ENCODE results near the gene AACS. TPM values are rescaled to one million over a fixed set of nuclear protein-coding genes. Genes with fewer than 3 reads are reported as not detected.
A peak's percentile ranks its signal among the peaks of the same experiment; 100 is the strongest.

Gene AACS
- total and polyA plus RNA-seq, 2 donors (not counting 1 experiment from before 2014, with no cell fraction given), result 6.1 to 20.8 TPM

DNA sequence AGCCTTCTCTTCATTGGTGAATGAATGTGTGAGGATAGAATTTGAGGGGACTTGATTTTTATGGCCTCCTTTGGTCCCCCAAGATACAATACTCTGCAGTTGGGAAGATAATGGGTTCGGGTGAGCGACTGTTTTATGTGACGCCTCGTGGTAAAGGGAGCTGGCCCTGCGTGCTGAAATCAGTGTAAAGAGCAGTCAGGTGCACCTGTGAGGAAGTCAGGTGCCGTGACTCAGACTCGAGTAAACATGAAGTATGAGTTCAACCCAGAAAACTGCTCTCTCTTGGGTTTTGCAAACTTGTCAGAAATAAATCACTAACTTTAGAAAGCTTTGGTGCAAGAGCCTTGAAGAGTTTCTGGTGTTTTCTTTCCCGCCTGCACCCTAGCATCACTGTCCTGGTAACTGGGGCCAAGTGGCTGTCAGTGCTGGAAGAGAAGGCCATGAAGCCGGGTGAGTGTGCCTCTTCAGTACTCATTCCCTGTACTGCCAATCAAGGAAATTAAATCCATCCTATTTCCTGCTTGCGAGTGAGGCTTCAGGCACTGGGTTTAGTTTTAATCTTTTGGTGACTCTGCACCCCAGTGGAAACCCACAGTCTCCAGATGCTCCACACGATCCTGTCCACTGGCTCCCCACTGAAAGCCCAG, 59.2 kb downstream of the AACS start:
- H3K4me3 Mint-ChIP-seq, result no peak overlapping the region
- no peak overlapping the region for H3K4me2 ChIP-seq (replicated peaks; ENCODE audit: low read depth, low read length, poor library complexity, severe bottlenecking)
- POLR2A ChIA-PET, result no interaction called here

DNA sequence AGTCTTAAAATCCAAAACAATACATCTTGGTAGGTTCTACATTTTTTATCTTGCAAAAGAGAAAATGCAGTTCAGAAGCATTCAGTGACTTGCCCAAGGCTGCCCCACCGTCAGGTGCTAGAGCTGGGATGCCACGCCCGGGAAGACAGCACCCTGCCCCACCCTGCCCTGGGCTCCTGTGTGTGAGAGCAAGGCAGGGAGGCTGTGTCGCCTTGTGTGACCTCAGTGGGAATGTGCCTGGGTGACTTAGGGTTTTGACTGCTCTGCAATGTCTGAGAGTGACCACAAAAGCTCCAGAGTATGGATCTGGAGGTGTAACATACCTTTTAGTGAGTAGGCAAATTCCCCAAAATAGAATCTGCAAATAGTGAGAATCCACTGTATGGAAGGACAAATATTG, 60.0 kb downstream of the AACS start:
- CTCF ChIA-PET, result no interaction called here
- no peak overlapping the region for H3K4me3 Mint-ChIP-seq
- Histone ChIP-seq H3K27me3 (replicated peaks in 1 of 4; ENCODE audit: control extremely low read depth in 1 of 4, control insufficient read depth in 3 of 4, insufficient read depth in 4 of 4, low read length in 3 of 4) (no peaks in the 10 kb centered on the region), H2AFZ (ENCODE audit: insufficient read depth, low read depth, low read length, poor library complexity, severe bottlenecking) (no peak overlapping the region), H3K27ac (ENCODE audit: low read length in 2 of 2) (no peak overlapping the region), H4K20me1 (ENCODE audit: control insufficient read depth, insufficient read depth, low read length, poor library complexity, severe bottlenecking) (no peaks in the 10 kb centered on the region), H3K4me2 (replicated peaks; ENCODE audit: low read depth, low read length, poor library complexity, severe bottlenecking) (no peak overlapping the region), H3K9ac (ENCODE audit: low read length) (no peak overlapping the region), H3K4me1 (ENCODE audit: control insufficient read depth in 2 of 2, insufficient read depth in 2 of 2, low read length in 2 of 2) (no peaks in the 10 kb centered on the region), H3K9me3 (ENCODE audit: control extremely low read depth in 1 of 3, control insufficient read depth in 2 of 3, insufficient read depth in 1 of 3, low read length in 2 of 3) (no peaks in the 10 kb centered on the region), H3K79me2 (ENCODE audit: control insufficient read depth, insufficient read depth, low read length) (no peaks in the 10 kb centered on the region), H3K36me3 (replicated peaks in 1 of 2; ENCODE audit: control extremely low read depth in 1 of 2, control insufficient read depth in 1 of 2, extremely low read depth in 1 of 2, insufficient read depth in 2 of 2, low read length in 1 of 2) (no peaks in the 10 kb centered on the region), H3K4me3 (ENCODE audit: control extremely low read depth in 1 of 5, extremely low read depth in 1 of 5, insufficient read depth in 1 of 5, low read depth in 2 of 5, low read length in 4 of 5) (no peak overlapping the region)
- WGBS (ENCODE audit: insufficient coverage), result 96% methylated on average over 3 of the region's 4 CpGs
- no peaks in the 10 kb centered on the region for H3K9me3 Mint-ChIP-seq (ENCODE audit: insufficient read depth)
- no peak overlapping the region for H3K27ac Mint-ChIP-seq
- POLR2A ChIA-PET, result no interaction called here
- ATAC-seq (ENCODE audit: low read depth), result no peak
- H3K4me1 Mint-ChIP-seq, result no peaks in the 10 kb centered on the region
- H3K27me3 Mint-ChIP-seq, result no peaks in the 10 kb centered on the region
- DNase-seq, result no peak
- TF ChIP-seq EZH2 (IDR thresholded peaks at IDR 0.05; ENCODE audit: borderline replicate concordance, insufficient read depth, low read depth, low read length, poor library complexity, severe bottlenecking) (no peak), CTCF (IDR thresholded peaks at IDR 0.05) (no peak)
- intact Hi-C loops (cut with micrococcal nuclease), result no loop called here

More for the DNA sequence above, 59.2 kb downstream of the AACS start:
- no peak overlapping the region for H3K4me3 ChIP-seq (ENCODE audit: control extremely low read depth in 1 of 5, extremely low read depth in 1 of 5, insufficient read depth in 1 of 5, low read depth in 2 of 5, low read length in 4 of 5)
- TF ChIP-seq EZH2 (IDR thresholded peaks at IDR 0.05; ENCODE audit: borderline replicate concordance, insufficient read depth, low read depth, low read length, poor library complexity, severe bottlenecking) (no peak), CTCF (IDR thresholded peaks at IDR 0.05) (no peak)
- H2AFZ ChIP-seq (ENCODE audit: insufficient read depth, low read depth, low read length, poor library complexity, severe bottlenecking), result no peak overlapping the region
- no peaks in the 10 kb centered on the region for H3K4me1 ChIP-seq (ENCODE audit: control insufficient read depth in 2 of 2, insufficient read depth in 2 of 2, low read length in 2 of 2)
- 97% methylated on average over 4 of the region's 11 CpGs for WGBS (ENCODE audit: insufficient coverage)
- H3K27ac ChIP-seq (ENCODE audit: low read length in 2 of 2), result no peak overlapping the region
- no peak overlapping the region for H3K9ac ChIP-seq (ENCODE audit: low read length)
- intact Hi-C loops (cut with micrococcal nuclease), result no loop called here
- H3K36me3 ChIP-seq (replicated peaks in 1 of 2; ENCODE audit: control extremely low read depth in 1 of 2, control insufficient read depth in 1 of 2, extremely low read depth in 1 of 2, insufficient read depth in 2 of 2, low read length in 1 of 2), result no peaks in the 10 kb centered on the region
- Mint-ChIP-seq H3K27me3 (no peaks in the 10 kb centered on the region), H3K9me3 (ENCODE audit: insufficient read depth) (no peaks in the 10 kb centered on the region), H3K27ac (peak overlapping the region; percentile 20), H3K4me1 (no peaks in the 10 kb centered on the region)
- H3K9me3 ChIP-seq (ENCODE audit: control extremely low read depth in 1 of 3, control insufficient read depth in 2 of 3, insufficient read depth in 1 of 3, low read length in 2 of 3), result no peaks in the 10 kb centered on the region
- DNase-seq (no peak), ATAC-seq (ENCODE audit: low read depth) (no peak)
- H4K20me1 ChIP-seq (ENCODE audit: control insufficient read depth, insufficient read depth, low read length, poor library complexity, severe bottlenecking), result no peaks in the 10 kb centered on the region
- no peaks in the 10 kb centered on the region for H3K79me2 ChIP-seq (ENCODE audit: control insufficient read depth, insufficient read depth, low read length)
- CTCF ChIA-PET, result no interaction called here
- no peaks in the 10 kb centered on the region for H3K27me3 ChIP-seq (replicated peaks in 1 of 4; ENCODE audit: control extremely low read depth in 1 of 4, control insufficient read depth in 3 of 4, insufficient read depth in 4 of 4, low read length in 3 of 4)
